Caki2 (cell line): ENCODE results near the gene MRAS. TPM values are rescaled to one million over a fixed set of nuclear protein-coding genes. Genes with fewer than 3 reads are reported as not detected.

Source experiments
- DNase-seq: peaks from one replicate; pipeline ENCODE4 v3.0.0-alpha.2; 2015; ENCODE audit warnings: low read depth
- in situ Hi-C: cut with HindIII; loops from 2 replicates; pipeline ENCODE4 v1.10.0; 2016; ENCODE audit warnings: low sequenced_read_pairs, low pct_unique_long_range_greater_than_20kb, mixed read lengths
- total RNA-seq: library from RNA; depleted of rRNA; stranded (reverse); fragments of >200 nt; shearing (Covaris generic); gene quantifications from 2 replicates; pipeline ENCODE4 v1.2.3, GENCODE V29; 2014; ENCODE audit warnings: low replicate concordance; rRNA removed

Gene MRAS
- total RNA-seq: 16.3 and 17.3 TPM in 2 replicates

DNA sequence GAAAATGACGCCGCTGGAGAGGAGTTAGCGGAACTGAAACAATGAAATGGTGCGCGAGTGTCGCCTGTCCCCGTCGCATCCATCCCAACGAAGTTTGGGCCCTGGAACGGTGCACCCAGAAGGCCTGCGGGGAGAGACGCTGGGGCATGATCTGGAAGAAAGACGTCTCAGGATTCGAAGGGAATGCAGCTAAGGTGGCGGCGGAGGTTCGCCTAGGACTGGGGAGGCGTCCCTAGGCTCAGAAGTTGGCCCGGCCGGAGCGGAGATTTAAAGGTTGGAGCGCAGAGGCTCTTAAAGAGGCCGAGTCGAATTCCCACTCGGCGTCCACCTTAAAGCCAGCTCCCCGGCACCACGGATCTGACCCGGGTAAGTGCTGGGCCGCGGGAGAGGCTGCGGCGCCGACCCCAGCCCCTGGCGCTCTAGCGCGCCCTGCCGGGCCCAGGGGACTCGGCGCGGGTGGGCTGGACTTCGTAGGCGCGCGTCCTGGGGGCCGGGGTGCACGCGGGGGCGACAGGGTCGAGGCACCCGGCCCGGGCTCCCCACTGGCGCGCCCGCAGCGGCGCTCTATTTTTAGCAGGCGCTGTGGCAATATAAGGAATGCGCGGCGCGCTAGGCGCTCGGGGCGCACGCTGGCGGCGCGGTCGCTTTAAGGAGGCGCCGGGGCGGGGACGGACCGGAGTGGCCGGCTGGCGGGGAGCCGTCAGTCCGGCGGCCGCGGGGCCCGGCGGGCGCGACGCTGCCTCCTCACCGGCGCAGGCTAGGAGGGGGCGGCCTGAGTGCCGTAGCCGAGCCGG lies at the start of gene MRAS:
TSS of gene MRAS (plus strand) at position 620 of the 794 bp plus-strand sequence. CDS start 24,305 bp downstream, outside the sequence.
- in situ Hi-C loops: no loop called here
- DNase-seq: peak; percentile 80

DNA sequence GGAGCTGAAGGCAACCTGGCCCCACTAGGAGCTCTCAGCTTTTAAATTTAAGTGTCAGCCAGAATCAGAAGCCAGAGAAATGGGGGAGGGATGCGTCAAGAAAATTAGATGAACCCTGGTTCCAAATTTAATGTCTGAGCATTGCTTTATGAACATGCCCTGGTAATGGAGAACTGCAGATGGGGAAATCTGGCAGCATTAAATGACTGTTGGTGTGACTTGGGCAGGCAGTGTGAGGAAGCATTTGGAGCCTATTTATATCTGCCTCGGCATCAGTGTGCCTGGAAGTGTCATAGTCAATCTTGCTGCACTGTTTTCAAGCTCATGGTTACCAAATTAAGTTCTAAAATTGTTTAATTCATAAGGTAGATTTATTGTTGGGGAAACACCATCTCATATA lies 47.7 kb upstream of the MRAS start:
- no peak for DNase-seq
- in situ Hi-C loops: no loop called here

DNA sequence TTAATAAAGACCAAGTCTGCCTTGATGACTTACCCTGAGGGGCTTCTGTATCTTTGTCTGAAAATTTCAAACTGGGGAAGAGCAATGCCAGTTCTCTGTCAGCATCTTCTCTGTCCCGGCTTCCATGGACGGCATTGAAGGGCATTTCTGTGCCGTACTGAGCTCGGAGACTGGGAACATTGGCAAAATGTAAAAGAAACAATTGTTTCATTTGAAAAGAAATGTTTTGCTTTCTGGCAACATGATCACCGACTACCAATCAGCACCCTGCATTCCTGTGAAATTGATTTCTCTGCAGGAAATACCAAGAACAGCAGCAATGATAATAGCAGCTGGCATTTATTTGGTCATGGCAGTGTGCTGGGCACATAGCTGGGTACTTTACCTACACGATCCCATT lies 44.9 kb upstream of the MRAS start:
- no peak for DNase-seq
- in situ Hi-C loops: no loop called here

DNA sequence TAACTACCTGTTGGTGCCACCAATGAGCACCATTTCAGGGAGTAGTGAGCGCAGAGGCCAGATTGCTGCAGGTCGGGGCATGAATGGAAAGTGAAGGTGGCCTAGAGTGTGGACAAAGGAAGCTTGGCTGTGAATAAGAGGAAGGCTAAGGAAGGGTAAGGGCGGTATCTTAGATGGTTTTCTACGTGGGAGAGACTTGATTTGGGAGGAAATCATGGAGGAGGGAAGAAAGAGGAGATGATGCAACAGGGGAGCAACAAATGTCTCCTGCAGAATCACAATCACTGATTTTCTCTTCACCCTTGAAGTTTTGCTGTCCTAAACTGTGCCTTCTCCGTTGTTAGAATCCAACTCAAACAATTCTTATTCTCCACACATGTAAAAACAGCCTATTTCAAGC lies 40.5 kb upstream of the MRAS start:
- no peak for DNase-seq
- in situ Hi-C loops: no loop called here

DNA sequence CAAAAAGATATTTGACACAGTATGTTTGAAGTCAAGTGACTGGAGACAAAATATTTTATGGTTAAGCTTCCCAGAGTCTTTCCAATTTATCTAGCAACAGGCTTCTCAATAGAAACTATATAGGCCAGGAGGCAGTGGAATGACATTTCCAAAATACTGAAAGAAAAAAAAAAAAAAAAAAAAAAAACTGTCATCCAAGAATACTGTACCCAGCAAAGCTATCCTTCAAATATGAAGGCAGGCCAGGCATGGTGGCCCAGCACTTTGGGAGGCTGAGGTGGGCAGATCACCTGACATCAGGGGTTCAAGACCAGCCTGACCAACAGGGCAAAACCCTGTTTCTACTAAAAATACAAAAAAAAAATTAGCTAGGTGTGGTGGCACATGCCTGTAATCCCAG lies 39.6 kb upstream of the MRAS start:
- in situ Hi-C loops: no loop called here
- DNase-seq: no peak

DNA sequence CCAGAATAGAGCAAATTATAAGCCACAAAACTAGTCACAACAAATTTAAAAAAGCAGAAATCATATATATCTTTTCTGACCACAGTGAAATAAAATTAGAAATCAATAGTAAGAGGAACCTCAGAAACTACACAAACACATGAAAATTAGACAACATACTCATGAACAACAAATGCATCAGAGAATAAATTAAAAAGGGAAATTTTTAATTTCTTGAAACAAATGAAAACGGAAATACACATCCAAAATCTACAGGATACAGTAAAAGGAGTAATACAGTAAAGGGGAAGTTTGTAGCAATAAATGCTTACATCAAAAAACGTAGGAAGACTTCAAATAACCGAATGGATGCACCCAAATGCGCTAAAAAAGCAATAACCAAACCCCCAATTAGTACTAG lies 37.9 kb upstream of the MRAS start:
- in situ Hi-C loops: no loop called here
- no peak for DNase-seq

DNA sequence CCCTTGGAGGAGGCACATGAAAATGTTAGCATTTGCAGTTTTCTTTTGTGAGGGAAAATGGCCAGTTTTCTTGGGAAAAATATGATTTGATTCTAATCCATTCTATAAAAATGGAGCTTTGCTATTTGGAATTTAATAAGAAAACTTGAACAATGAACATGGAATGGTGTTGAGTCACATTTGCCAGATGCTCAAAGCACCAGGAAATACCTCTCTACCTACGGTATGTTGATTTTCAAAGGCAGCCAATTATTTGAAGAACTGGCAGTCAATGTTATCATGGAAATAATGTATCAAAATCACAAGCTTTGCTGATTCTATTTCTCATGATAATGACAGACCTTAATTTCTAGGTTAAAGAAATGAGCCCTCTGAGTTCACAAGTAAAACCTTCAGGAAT lies 33.6 kb upstream of the MRAS start:
- in situ Hi-C loops: no loop called here
- no peak for DNase-seq

DNA sequence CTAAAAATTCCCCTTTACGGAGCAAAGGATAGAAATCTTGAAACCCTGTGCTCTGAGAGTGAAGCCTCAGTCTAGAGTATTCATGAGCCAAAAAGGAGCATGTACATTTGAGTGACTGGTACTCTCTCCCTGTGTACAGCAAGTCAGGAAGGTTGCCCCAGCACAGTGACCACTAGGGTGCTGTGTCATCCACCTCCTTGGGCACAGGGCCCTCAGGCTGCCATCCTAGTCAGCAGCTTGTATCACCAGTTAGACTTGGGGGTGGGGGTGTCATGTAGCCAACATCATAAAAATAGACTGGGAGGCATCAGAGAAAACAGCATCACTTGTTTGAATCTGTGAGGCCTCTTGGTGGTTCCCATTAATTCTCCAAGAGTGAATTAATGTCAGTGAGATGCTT lies 30.7 kb upstream of the MRAS start:
- in situ Hi-C loops: no loop called here
- DNase-seq: no peak

DNA sequence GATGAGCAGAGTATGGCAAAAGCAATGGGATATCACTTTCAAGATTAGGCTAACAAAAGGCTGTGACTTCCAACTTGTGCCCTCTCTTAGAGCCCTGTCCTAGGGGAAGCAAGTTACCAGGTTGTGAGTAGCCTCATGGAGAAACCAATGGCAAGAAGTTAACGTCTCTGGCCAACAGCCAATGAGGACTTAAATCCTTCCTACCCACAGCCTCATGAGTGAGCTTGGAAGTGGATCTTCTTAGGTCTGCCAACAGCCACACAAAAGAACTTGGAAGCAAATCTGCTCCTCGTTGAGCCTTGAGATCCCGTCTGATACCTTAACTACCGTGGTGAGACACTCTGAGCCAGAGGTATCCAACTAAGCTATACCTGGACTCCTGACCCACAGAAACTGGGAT lies 24.4 kb upstream of the MRAS start:
- no peak for DNase-seq
- in situ Hi-C loops: no loop called here

DNA sequence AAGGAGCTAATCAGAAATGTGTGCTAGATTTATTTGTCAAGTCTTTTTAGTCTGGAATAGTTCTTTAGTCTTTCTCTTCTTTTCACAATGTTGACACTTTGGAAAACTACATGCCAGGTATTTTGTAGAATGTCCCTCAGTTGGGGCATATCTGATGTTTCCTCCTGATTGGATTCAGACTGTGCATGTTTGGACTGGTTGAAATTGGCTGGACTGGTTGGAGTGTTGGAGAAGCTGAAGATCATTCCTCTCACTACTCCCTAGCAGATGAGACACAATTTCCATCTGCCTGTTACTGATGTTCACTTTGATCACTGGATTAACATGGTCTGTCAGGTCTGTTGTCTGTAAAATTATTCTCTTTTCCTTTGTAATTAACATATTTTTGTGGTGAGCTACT lies 22.4 kb upstream of the MRAS start:
- no peak for DNase-seq
- in situ Hi-C loops: no loop called here

DNA sequence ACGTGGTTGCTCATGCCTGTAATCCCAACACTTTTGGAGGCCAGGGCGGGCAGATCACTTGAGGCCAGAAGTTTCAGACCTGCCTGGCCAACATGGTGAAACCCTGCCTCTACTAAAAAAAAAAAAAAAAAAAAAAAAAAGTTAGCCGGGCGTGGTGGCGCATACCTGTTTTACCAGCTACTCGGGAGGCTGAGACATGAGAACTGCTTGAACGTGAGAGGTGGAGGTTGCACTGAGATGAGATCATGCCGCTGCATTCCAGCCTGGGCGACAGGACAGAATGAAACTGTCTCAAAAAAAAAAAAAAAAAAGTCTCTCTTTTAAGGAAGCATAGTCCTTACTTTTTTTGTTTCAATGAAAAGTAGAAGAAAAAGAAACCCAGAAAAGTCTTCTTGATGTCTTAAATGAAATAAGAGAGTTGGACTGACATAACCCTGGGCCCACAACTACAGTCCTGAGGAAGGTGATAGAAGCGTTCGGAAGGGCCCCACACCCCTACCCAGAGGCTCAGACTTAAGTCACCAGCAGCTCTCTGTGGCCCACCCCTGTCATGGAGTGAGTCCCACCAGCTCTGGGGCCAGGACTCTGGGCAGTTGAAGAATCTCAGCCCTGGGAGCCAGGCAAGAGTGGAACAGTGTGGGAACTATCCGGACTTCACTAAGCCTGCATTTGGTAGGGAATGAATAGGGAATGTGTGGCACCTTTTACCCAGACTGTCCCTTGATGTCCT lies 21.3 kb upstream of the MRAS start:
- in situ Hi-C loops: no loop called here
- DNase-seq: no peak

DNA sequence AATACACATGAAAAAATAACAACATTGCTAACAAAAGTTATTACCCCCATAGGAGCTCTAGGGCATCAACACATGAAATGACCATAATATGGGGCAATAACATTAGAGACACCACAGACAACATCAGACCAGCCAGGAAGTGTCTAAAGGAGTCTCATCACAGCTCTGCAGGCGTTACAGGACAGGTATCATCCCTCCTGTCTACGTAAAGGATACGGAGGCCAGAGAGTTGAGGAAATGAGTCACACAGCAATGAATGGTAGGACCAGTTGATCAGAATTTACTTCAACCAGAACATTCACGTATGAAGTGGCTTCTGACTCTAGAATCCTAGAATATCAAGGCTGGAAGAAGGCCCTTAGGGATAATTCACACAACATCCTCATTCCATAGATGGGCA lies 20.5 kb upstream of the MRAS start:
- in situ Hi-C loops: no loop called here
- no peak for DNase-seq

DNA sequence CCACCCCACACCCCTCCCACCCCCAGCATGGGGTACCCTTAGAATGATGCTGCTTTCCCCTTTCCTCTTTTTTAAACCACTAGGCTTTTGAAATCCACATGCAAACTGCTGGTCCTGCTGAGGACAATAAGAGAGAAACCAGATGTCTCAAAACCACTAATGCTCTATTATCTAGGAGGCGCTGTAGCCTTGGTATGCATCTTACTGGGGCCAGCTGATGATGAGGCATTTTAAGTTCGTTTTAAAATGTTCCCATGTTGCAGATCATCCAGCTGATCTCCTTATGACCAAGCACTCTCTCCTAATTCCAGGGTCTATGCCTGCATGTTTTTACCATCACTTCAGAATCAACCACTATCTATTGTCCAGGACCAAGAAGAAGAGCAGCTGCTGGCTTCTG lies 20.0 kb upstream of the MRAS start:
- in situ Hi-C loops: no loop called here
- no peak for DNase-seq

DNA sequence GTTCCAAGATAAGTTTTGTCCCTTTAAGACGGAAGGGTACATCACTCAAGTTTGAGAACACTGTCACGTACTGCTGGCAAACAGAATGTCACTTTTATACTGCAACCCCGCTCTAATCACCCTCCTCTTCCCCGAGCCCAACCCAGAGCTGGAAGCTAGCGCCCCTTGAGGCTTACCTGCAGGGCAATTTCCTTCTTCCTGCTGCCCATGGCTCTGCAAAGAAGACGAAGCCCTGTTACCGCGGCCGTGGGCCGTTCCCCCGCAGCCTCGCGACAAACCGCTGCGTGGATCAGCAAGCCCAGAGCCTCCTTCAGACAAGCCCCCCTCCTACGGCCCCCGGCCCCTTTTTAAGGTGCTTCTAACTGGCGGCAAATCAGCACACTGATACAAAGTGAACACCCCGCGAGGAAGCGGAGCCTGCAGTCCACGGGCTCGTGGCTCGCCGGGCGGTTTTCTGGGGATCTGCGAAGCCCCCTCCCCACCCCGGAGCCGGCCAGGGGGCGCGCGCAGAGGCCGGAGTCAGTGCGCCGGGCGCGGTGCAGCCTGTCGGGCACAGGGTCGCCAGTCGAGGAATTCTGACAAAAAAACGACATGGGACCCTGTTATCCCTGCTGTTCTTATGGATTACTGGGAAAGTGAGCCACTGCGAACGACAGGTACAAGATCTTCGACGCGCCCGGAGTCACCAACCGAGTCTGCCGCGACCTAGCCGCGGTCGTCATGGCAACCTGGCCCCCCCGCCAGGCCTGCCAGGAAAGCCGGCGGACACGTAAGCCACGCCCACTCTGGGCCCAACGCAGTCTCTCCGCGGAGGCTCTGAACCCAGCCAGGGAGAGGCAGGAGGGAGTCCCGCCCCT lies 19.0 kb upstream of the MRAS start, which contains the start of gene NME9:
TSS of gene NME9 (minus strand) at position 725 of the 857 bp plus-strand sequence. CDS start at position 209, 516 bp downstream.
- in situ Hi-C loops: no loop called here
- peak; percentile 84 for DNase-seq

DNA sequence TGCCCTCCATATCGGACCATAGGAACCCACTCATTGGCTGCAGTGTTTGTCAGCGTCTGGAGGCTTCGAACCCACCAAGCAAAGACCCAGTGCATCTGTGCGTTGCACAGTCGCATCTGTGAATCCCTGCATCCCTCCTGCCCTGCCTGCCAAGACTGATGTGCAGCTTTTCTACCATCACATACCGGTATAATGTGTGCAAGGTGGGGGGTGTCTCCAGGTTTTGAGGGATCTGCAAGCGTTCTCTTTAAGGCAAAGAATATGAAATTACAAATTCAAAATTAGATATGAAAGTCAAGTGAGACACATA lies 18.4 kb upstream of the MRAS start:
- DNase-seq: no peak
- in situ Hi-C loops: no loop called here

DNA sequence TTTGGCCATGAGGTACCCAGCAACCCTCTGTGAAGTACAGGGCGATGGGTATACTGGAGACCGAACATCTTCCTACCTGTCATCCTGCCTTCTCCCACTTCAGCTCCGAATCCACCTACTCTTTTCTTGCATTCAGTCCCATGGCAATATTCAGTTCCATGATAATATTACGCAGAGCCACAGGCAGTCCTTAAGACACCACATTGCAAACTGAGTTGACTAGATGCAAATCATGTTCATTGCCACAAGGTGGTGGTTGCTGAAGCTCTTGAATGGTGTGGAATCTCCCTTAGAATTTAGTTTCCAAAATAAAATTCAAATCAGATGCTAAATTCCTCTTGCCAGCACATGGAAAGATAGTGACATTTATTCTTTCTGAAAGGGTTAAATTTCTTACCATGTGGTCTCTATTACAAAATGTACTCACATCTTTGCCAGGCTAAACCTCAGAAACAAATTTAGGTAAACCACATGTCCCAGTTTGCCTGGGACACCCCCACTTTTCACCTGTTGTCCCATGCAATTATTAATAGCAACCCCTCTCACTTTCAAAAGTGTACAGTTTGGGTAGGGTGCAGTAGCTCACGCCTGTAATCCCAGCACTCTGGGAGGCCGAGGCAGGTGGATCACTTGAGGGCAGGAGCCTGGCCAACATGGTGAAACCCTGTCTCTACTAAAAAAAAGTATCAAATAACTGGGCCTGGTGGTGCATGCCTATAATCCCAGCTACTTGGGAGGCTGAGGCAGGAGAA lies 17.1 kb upstream of the MRAS start:
- in situ Hi-C loops: no loop called here
- no peak for DNase-seq

DNA sequence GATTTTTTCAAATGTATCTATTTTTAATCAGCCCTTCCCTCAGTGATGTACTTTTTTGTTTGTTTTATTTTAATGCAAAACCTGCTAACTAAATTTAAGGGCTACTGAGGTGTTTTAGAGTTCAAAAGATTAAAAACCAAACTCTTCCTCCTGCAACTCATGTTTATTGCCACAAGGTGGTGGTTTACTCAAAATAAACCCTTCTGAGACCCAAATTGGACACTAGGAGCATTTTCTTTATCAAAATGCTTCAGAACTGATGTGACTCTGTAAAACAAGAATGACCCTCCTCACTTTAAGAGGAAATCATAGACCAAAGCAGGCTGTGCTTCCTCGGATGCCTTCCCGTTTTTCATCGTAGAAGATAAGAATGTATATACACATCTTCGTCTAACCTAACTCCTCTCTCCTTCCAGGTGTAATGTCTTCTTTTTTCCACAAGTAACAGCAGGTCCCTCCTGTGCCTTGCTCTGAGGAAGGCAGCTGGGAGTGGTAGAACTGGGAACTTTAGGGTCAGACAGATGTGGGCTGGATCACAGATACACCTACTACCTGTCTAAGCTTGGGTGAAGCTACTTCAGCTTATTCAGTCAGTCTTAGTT lies 15.8 kb upstream of the MRAS start:
- peak; percentile 48 for DNase-seq
- in situ Hi-C loops: no loop called here

DNA sequence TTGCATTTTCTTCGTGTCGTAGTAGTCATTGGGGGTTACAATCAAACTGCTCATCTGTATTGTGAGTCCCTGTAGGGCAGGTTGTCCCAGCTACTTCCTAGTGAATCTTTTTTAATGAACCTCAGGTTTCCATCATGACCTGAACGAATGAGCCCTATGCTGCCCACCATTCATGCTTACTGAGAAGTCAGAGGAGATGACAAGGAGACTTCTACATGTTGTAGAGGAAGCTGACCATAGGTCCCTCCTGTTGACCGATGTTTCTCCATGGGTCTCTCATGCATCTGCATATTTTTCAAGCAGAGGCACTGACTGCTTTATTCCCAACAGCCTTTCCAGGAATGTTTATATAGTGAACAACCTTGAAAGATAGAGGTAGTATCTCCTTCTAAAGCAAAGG lies 13.8 kb upstream of the MRAS start:
- in situ Hi-C loops: no loop called here
- DNase-seq: no peak
